Neutrophil (primary cell): ENCODE data around the gene MAGIX.

Experiments used
- H3K27ac ChIP-seq: fragments of 200-600 bp; sonication (generic); 2 replicates; pipeline ENCODE4 v1.5.1; 2016; ENCODE audit warnings: mild to moderate bottlenecking, moderate library complexity
- H3K27me3 ChIP-seq: fragments of 200-600 bp; sonication (generic); 2 replicates; pipeline ENCODE4 v1.6.0; 2016; ENCODE audit warnings: mild to moderate bottlenecking
- H3K36me3 ChIP-seq: fragments of 200-600 bp; sonication (generic); 2 replicates; pipeline ENCODE4 v1.5.1; 2017
- H3K4me1 ChIP-seq, 2 experiments: fragments of 200-600 bp in 1 of 2; sonication (generic) in 1 of 2; 1 replicate in 1 of 2; 2 replicates in 1 of 2; pipeline versions ENCODE4 v1.5.1 to v1.6.1; 2013 to 2016; ENCODE audit warnings: low read depth in 1 of 2, low read length in 1 of 2, mild to moderate bottlenecking in 1 of 2, moderate library complexity in 1 of 2; ENCODE audit not compliant: control insufficient read depth in 1 of 2, insufficient read depth in 1 of 2
- H3K4me3 ChIP-seq, 2 experiments: fragments of 200-600 bp in 1 of 2; sonication (generic) in 1 of 2; 1 replicate in 1 of 2; 2 replicates in 1 of 2; pipeline ENCODE4 v1.5.1; 2013 to 2016; ENCODE audit warnings: low read depth in 1 of 2, low read length in 1 of 2, mild to moderate bottlenecking in 1 of 2, moderate library complexity in 1 of 2
- H3K9me3 ChIP-seq: fragments of 200-600 bp; sonication (generic); 2 replicates; pipeline ENCODE4 v1.5.1; 2016
- TF ChIP-seq, protein P1 (sequence below): fragments of 200-600 bp; sonication (generic); IDR thresholded peaks from 2 replicates; pipeline ENCODE4 v1.5.1; 2016; ENCODE audit warnings: antibody characterized with exemption

MAGIX gene

DNA sequence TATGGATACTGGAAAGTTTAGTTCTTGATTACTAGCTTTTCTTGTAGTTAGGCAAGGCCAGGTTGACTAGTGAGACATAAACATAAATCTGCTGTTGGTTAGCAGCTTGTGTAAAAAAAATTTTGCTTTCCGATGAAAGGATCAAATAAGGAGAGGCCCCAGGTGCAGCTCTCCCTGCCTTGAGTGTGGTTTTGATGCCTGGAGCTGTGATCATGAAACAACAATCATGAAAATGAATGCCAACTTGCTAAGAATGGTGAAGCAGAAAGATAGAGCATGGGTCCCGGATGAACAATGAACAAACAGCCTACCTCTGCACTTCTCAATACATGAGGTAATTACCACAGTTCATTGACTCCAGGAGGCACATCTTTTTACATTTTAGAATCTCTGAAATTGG, 51.9 kb downstream of the MAGIX start:
- H3K4me1 ChIP-seq = peaks cover 0 to under 1% of the 10 kb centered on the region in 2 experiments
- H3K4me3 ChIP-seq = no peak overlapping the region
- no peaks in the 10 kb centered on the region for H3K9me3 ChIP-seq
- no peaks in the 10 kb centered on the region for H3K36me3 ChIP-seq
- no peak overlapping the region for H3K27ac ChIP-seq
- no peaks in the 10 kb centered on the region for H3K27me3 ChIP-seq
- TF ChIP-seq, protein P1, sequence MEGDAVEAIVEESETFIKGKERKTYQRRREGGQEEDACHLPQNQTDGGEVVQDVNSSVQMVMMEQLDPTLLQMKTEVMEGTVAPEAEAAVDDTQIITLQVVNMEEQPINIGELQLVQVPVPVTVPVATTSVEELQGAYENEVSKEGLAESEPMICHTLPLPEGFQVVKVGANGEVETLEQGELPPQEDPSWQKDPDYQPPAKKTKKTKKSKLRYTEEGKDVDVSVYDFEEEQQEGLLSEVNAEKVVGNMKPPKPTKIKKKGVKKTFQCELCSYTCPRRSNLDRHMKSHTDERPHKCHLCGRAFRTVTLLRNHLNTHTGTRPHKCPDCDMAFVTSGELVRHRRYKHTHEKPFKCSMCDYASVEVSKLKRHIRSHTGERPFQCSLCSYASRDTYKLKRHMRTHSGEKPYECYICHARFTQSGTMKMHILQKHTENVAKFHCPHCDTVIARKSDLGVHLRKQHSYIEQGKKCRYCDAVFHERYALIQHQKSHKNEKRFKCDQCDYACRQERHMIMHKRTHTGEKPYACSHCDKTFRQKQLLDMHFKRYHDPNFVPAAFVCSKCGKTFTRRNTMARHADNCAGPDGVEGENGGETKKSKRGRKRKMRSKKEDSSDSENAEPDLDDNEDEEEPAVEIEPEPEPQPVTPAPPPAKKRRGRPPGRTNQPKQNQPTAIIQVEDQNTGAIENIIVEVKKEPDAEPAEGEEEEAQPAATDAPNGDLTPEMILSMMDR = no peak

DNA sequence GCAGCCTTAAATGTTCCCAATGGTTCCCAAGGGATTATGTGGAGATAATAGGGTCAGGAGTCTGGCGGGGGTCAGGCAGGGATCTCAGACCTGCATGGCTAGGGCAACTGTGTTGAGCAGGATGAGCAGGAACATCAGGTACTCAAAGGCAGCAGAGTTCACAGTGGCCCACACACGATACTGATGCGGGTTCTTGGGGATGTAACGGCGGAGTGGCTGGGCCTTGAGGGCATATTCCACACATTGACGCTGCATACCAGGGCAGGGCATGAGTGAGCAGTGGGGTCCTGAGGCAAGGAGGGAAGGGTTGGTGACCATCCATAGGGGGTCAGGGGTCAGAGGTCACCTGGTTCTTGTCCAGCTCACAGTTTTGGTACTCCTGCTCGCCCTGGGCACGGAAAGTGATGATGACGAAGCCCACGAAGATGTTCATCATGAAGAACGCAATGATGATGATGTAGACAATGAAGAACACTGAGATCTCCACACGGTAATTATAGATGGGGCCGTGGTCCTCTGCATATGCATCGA, 52.5 kb downstream of the MAGIX start:
- peaks cover 0 to 2% of the 10 kb centered on the region in 2 experiments for H3K4me1 ChIP-seq

More for the DNA sequence above, 52.5 kb downstream of the MAGIX start:
- TF ChIP-seq, protein P1 = no peak
- H3K9me3 ChIP-seq = no peaks in the 10 kb centered on the region
- no peak overlapping the region for H3K4me3 ChIP-seq
- no peak overlapping the region for H3K27ac ChIP-seq
- H3K36me3 ChIP-seq = no peaks in the 10 kb centered on the region
- H3K27me3 ChIP-seq = no peaks in the 10 kb centered on the region
